GM21619 (cell line): Measurements from ENCODE around the gene ATP5ME.
"Not testable (repeated sequence)": the region's sequence is repeated elsewhere in the genome, so short reads cannot be mapped to it uniquely, and the experiment has no call there.

Experiments used
- ATAC-seq: cut with Tn5 transposase; IDR thresholded peaks from one replicate; pipeline ENCODE4 v1.9.1; 2021; ENCODE audit not compliant: unreplicated experiment

ATP5ME gene

GRCh38 chr4:671769-672168, 2.3 kb downstream of the ATP5ME start:
- no peak for ATAC-seq

GRCh38 chr4:669806-670559, 4.1 kb downstream of the ATP5ME start:
- not testable (repeated sequence) for ATAC-seq

GRCh38 chr4:668219-668618, 5.9 kb downstream of the ATP5ME start:
- not testable (repeated sequence) for ATAC-seq

- no peak for ATAC-seq
Observed at GRCh38 chr4:667545-667925, 6.5 kb downstream of the ATP5ME start.

GRCh38 chr4:666822-667544, 7.1 kb downstream of the ATP5ME start:
- no peak for ATAC-seq

- ATAC-seq = no peak
Observed at GRCh38 chr4:666436-666810, 7.7 kb downstream of the ATP5ME start.

GRCh38 chr4:665751-666435, 8.2 kb downstream of the ATP5ME start:
- ATAC-seq = no peak

- ATAC-seq = no peak
Observed at GRCh38 chr4:665381-665750, 8.7 kb downstream of the ATP5ME start.

- no peak for ATAC-seq
Observed at GRCh38 chr4:664713-665231, 9.3 kb downstream of the ATP5ME start.

- ATAC-seq = peak; percentile 68
Observed at GRCh38 chr4:663438-664428, 10.3 kb downstream of the ATP5ME start.

GRCh38 chr4:663046-663437, 11.0 kb downstream of the ATP5ME start:
- ATAC-seq = no peak

- no peak for ATAC-seq
Observed at GRCh38 chr4:661881-662761, 12.0 kb downstream of the ATP5ME start.

GRCh38 chr4:661231-661630, 12.8 kb downstream of the ATP5ME start:
- ATAC-seq = no peak

GRCh38 chr4:660401-660800, 13.7 kb downstream of the ATP5ME start:
- ATAC-seq = no peak

GRCh38 chr4:659851-660250, 14.2 kb downstream of the ATP5ME start:
- ATAC-seq = no peak

GRCh38 chr4:658681-659667, 15.1 kb downstream of the ATP5ME start:
- ATAC-seq = no peak

GRCh38 chr4:657834-658667, 16.0 kb downstream of the ATP5ME start:
- no peak for ATAC-seq
